HG03442 (cell line): ENCODE results near the gene SLC23A1.
"Not testable (repeated sequence)": the region's sequence is repeated elsewhere in the genome, so short reads cannot be mapped to it uniquely, and the experiment has no call there.

Source experiments
- ATAC-seq: cut with Tn5 transposase; IDR thresholded peaks from one replicate; pipeline ENCODE4 v1.9.1; 2021; ENCODE audit warnings: mild to moderate bottlenecking, moderate library complexity; ENCODE audit not compliant: unreplicated experiment

Gene SLC23A1

GRCh38 chr5:139390639-139391569 lies 7.8 kb upstream of the SLC23A1 start:
- no peak for ATAC-seq

- ATAC-seq, result peak; percentile 38
Measured at GRCh38 chr5:139389701-139390638, 6.9 kb upstream of the SLC23A1 start, which contains the start of gene MZB1. MZB1 (minus strand) TSS chr5:139389913; CDS start chr5:139389856, 57 bp downstream.

GRCh38 chr5:139388198-139388821 lies 5.2 kb upstream of the SLC23A1 start:
- no peak for ATAC-seq

- no peak for ATAC-seq
Measured at GRCh38 chr5:139387611-139388197, 4.6 kb upstream of the SLC23A1 start.

GRCh38 chr5:139386956-139387355 lies 3.9 kb upstream of the SLC23A1 start:
- not testable (repeated sequence) for ATAC-seq

GRCh38 chr5:139386050-139386438 lies 2.9 kb upstream of the SLC23A1 start:
- ATAC-seq, result no peak

GRCh38 chr5:139385061-139386049 lies 2.3 kb upstream of the SLC23A1 start:
- no peak for ATAC-seq

GRCh38 chr5:139384591-139385051 lies 1.5 kb upstream of the SLC23A1 start:
- ATAC-seq, result no peak

GRCh38 chr5:139383993-139384590 lies 995 bp upstream of the SLC23A1 start:
- ATAC-seq, result no peak

GRCh38 chr5:139382807-139383206 lies 290 bp downstream of the SLC23A1 start:
- ATAC-seq, result no peak

- no peak for ATAC-seq
Measured at GRCh38 chr5:139381837-139382761, 998 bp downstream of the SLC23A1 start.

GRCh38 chr5:139379626-139380449 lies 3.3 kb downstream of the SLC23A1 start:
- no peak for ATAC-seq

GRCh38 chr5:139378941-139379361 lies 4.1 kb downstream of the SLC23A1 start:
- ATAC-seq, result no peak

- no peak for ATAC-seq
Measured at GRCh38 chr5:139378101-139378825, 4.8 kb downstream of the SLC23A1 start.

- ATAC-seq, result no peak
Measured at GRCh38 chr5:139377226-139377625, 5.9 kb downstream of the SLC23A1 start.

GRCh38 chr5:139376364-139376763 lies 6.7 kb downstream of the SLC23A1 start:
- no peak for ATAC-seq
